HCT116 (cell line): ENCODE measurements around the gene YWHAQ. TPM values are rescaled to one million over a fixed set of nuclear protein-coding genes. Genes with fewer than 3 reads are reported as not detected.
"Not testable (repeated sequence)": the region's sequence is repeated elsewhere in the genome, so short reads cannot be mapped to it uniquely, and the experiment has no call there.

Source experiments
- ATAC-seq: fragments of 200-7000 bp; cut with Tn5 transposase; 2 replicates; pipeline ENCODE4 v1.9.1; 2020; ENCODE audit warnings: mild to moderate bottlenecking, moderate library complexity
- BruUV-seq: library from RNA; stranded (reverse); fragments of 400-500 nt; replicated peaks from 2 replicates; lab custom pipeline; 2021; lab: Mats Ljungman, UMichigan
- CTCF ChIA-PET: fragments of 300-600 bp; sonication (Branson Sonifier 250); formaldehyde crosslinking; loops from one replicate; lab custom pipeline; 2021; ENCODE audit warnings: antibody characterized with exemption; lab: Charles Lee
- POLR2A ChIA-PET: fragments of 300-600, 350-600 bp; sonication (Branson Sonifier 250); formaldehyde crosslinking; loops from one replicate; lab custom pipeline; 2021; ENCODE audit warnings: antibody characterized with exemption; lab: Charles Lee
- RAD21 ChIA-PET, 2 experiments: fragments of 300-600 bp; sonication (Branson Sonifier 250); formaldehyde crosslinking; loops; one replicate each; lab custom pipeline; 2023; ENCODE audit warnings: low total read pairs in 2 of 2; ENCODE audit not compliant: uncharacterized antibody in 2 of 2, unreplicated experiment in 2 of 2, low non-redundant PET in 1 of 2; lab: Charles Lee
- DNase-seq: peaks from one replicate; pipeline ENCODE4 v3.0.0-alpha.2; 2010; ENCODE audit warnings: low read depth, low spot score
- H2AFZ ChIP-seq: fragments of 200-600 bp; shearing (Covaris generic), sonication (generic); 2 replicates; pipeline ENCODE4 v1.6.1; 2017; ENCODE audit warnings: low read depth, mixed run types, mixed read lengths, antibody characterized with exemption, low read length; ENCODE audit not compliant: poor library complexity, severe bottlenecking
- H3K27ac ChIP-seq: 2 replicates; pipeline ENCODE4 v1.5.1; 2012; ENCODE audit warnings: low read depth, low read length
- H3K27me3 ChIP-seq: fragments of 200-600 bp; sonication (generic); 2 replicates; pipeline ENCODE4 v1.6.1; 2016; ENCODE audit warnings: mixed run types, low read length, mixed read lengths; ENCODE audit not compliant: insufficient read depth
- H3K36me3 ChIP-seq, 2 experiments: fragments of 200-500 bp in 1 of 2; fragments of 200-600 bp in 1 of 2; sonication (Bioruptor generic) in 1 of 2; sonication (generic) in 1 of 2; 2 replicates each; pipeline versions ENCODE4 v1.5.1 to v1.6.1; 2014 to 2016; ENCODE audit warnings: low read length in 2 of 2, inconsistent platforms in 1 of 2, mixed read lengths in 1 of 2, mixed run types in 1 of 2; ENCODE audit not compliant: insufficient read depth in 2 of 2, control insufficient read depth in 1 of 2
- H3K4me1 ChIP-seq, 2 experiments: fragments of 200-600 bp in 1 of 2; sonication (generic) in 1 of 2; 2 replicates each; pipeline versions ENCODE4 v1.5.1 to v1.6.1; 2012 to 2017; ENCODE audit warnings: low read length in 2 of 2, inconsistent platforms in 1 of 2, mild to moderate bottlenecking in 1 of 2, mixed read lengths in 1 of 2, mixed run types in 1 of 2, moderate library complexity in 1 of 2; ENCODE audit not compliant: insufficient read depth in 2 of 2, control insufficient read depth in 1 of 2
- H3K4me2 ChIP-seq: fragments of 200-600 bp; sonication (generic); 2 replicates; pipeline ENCODE4 v1.6.1; 2017; ENCODE audit warnings: mixed run types, low read length, mixed read lengths
- H3K4me3 ChIP-seq, 2 experiments: fragments of 200-600 bp in 1 of 2; sonication (generic) in 1 of 2; replicated peaks in 1 of 2; 2 replicates each; pipeline ENCODE4 v1.5.1; 2011 to 2016; ENCODE audit warnings: low read length in 2 of 2, control low read depth in 1 of 2, low read depth in 1 of 2, mild to moderate bottlenecking in 1 of 2, mixed read lengths in 1 of 2, mixed run types in 1 of 2
- H3K79me2 ChIP-seq: fragments of 200-600 bp; sonication (generic); 2 replicates; pipeline ENCODE4 v1.6.1; 2017; ENCODE audit warnings: mild to moderate bottlenecking, mixed run types, low read length, moderate library complexity, mixed read lengths; ENCODE audit not compliant: insufficient read depth
- H3K9ac ChIP-seq: fragments of 200-600 bp; sonication (generic); 2 replicates; pipeline ENCODE4 v1.6.1; 2016; ENCODE audit warnings: low read length, mixed read lengths
- H3K9me2 ChIP-seq: fragments of 200-600 bp; sonication (generic), shearing (Covaris generic); 2 replicates; pipeline ENCODE4 v1.6.1; 2017; ENCODE audit warnings: mixed run types, mild to moderate bottlenecking, moderate library complexity; ENCODE audit not compliant: insufficient read depth
- H3K9me3 ChIP-seq, 2 experiments: fragments of 200-500 bp in 1 of 2; fragments of 200-600 bp in 1 of 2; sonication (Bioruptor generic) in 1 of 2; sonication (generic) in 1 of 2; 2 replicates each; pipeline ENCODE4 v1.6.1; 2014 to 2017; ENCODE audit warnings: low read length in 2 of 2, mixed read lengths in 2 of 2, inconsistent platforms in 1 of 2, low read depth in 1 of 2, mild to moderate bottlenecking in 1 of 2, mixed run types in 1 of 2, moderate library complexity in 1 of 2; ENCODE audit not compliant: control insufficient read depth in 1 of 2, insufficient read depth in 1 of 2
- H4K20me1 ChIP-seq: fragments of 200-600 bp; sonication (generic), shearing (Covaris generic); 2 replicates; pipeline ENCODE4 v1.6.1; 2017; ENCODE audit warnings: mixed run types, mild to moderate bottlenecking, moderate library complexity; ENCODE audit not compliant: insufficient read depth
- CBX3 ChIP-seq: IDR thresholded peaks from 2 replicates; pipeline ENCODE4 v1.6.1; 2012; ENCODE audit warnings: low read depth
- CEBPB ChIP-seq: IDR thresholded peaks from 2 replicates; pipeline ENCODE4 v1.6.1; 2012; ENCODE audit warnings: low read depth
- EGR1 ChIP-seq: IDR thresholded peaks from 2 replicates; pipeline ENCODE4 v1.6.1; 2012; ENCODE audit warnings: low read depth
- EZH2phosphoT487 ChIP-seq: fragments of 200-600 bp; IDR thresholded peaks from 2 replicates; pipeline ENCODE4 v1.6.1; 2018; ENCODE audit warnings: antibody characterized with exemption, borderline replicate concordance
- POLR2A ChIP-seq: IDR thresholded peaks from 2 replicates; pipeline ENCODE4 v1.7.0; 2011; ENCODE audit warnings: borderline replicate concordance; ENCODE audit not compliant: insufficient read depth, insufficient read length; ENCODE audit errors: extremely low read depth
- SP1 ChIP-seq: IDR thresholded peaks from 2 replicates; pipeline ENCODE4 v1.6.1; 2012; ENCODE audit warnings: low read depth
- TCF7L2 ChIP-seq: IDR thresholded peaks from 2 replicates; pipeline ENCODE4 v1.7.0; 2011; ENCODE audit warnings: borderline replicate concordance, inconsistent platforms; ENCODE audit not compliant: insufficient read depth, insufficient read length; ENCODE audit errors: extremely low read depth
- ZFX ChIP-seq: fragments of 450-650 bp; IDR thresholded peaks from 2 replicates; pipeline ENCODE4 v1.6.1; 2017
- intact Hi-C: fragments of 100-400 bp; cut with micrococcal nuclease; formaldehyde crosslinking; loops from 2 replicates; pipeline ENCODE4 v1.10.0; 2022
- total RNA-seq: library from RNA; stranded (reverse); gene quantifications from one replicate; pipeline ENCODE4 v1.2.1, GENCODE V29; 2021; ENCODE audit not compliant: unreplicated experiment

The YWHAQ gene
- total RNA-seq, 1 experiment from 2014 or later = 365 TPM

DNA sequence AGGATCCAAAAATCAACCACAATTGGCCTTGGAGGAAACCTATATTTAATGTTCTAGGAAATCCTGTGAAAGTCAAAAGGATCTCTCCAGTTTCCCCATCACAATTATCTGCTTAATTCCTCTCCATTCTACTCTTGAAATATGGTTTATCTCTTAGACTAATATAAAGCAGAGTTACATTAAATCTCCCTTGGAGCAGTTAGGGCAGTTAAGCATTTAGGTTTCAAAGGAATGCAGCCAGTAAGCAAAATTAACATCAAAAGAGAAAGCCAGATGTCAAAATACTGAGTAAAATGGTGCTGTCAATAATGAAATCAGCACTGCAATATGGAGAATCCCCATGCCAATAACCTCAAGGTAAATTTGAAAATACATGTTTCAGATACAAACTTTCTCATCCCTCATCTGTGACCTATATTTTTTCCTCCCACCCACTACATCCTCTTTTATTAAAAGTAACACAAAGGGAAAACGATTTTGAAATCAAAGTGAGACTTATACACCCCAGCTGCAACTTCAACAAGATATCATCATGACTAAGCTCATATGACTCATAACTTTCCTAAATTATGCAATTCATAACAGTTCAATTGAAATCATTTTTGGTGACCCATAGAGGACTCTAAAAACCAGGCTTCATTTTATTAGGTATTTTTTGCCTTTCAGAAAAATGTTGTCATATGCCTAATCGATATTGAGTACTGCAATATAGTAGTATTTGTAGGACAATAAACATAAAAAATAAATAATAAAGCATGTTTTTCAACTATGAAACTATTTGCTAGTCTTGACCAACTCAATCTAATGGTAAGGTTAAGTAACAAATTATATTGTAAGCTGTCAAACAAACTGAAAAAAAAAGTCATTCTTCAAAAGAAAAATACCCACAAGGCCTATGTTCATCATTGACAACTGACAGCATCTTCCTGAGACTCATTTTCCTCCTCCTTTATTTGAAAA lies 78.3 kb downstream of the YWHAQ start (continued):
- TF ChIP-seq EGR1 (peak; percentile 62; the same call in 1 of the 2 replicates), CEBPB (peak; percentile 99), POLR2A (no peak), CBX3 (peak; percentile 71; the same call in 1 of the 2 replicates)
- TF ChIP-seq, all 23 proteins: peak for 11

DNA sequence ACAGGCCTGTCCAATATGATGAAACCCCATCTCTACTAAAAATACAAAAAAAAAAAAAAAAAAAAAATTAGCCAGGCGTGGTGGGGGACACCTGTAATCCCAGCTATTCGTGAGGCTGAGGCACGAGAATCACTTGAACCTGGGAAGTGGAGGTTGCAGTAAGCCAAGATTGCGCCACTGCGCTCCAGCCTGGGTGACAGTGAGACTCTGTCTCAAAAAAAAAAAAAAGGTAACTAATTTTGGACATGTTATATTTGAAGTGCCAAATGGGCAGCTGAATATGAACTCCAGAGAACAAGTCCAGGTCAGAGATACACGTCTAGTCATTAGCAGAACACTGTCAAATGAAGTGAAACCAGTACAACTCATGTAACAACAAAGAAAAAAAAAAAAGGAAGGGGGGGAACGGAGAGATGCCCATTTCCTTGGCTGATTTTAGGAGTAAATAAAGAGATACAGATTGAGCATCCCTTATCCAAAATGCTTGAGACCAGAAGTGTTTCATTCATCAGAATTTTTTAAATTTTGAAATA lies 79.9 kb downstream of the YWHAQ start:
- H3K36me3 ChIP-seq, H3K9me2 ChIP-seq, H3K27ac ChIP-seq, H3K4me2 ChIP-seq, ATAC-seq, POLR2A ChIA-PET, H3K9ac ChIP-seq, H3K27me3 ChIP-seq, H3K4me3 ChIP-seq, RAD21 ChIA-PET, DNase-seq, H2AFZ ChIP-seq, CTCF ChIA-PET, H3K9me3 ChIP-seq, BruUV-seq: not testable (repeated sequence)
- H4K20me1 ChIP-seq = peaks cover 14% of the 10 kb centered on the region; the same call in 1 of the 2 replicates
- peaks cover 93% of the 10 kb centered on the region for H3K79me2 ChIP-seq
- H3K4me1 ChIP-seq = peaks cover 21 to 31% of the 10 kb centered on the region in 2 experiments
- intact Hi-C loops = loop anchor here (10.0 kb wide), 1 partner anchor 494 kb away; the partner anchor contains the start of gene KLF11

DNA sequence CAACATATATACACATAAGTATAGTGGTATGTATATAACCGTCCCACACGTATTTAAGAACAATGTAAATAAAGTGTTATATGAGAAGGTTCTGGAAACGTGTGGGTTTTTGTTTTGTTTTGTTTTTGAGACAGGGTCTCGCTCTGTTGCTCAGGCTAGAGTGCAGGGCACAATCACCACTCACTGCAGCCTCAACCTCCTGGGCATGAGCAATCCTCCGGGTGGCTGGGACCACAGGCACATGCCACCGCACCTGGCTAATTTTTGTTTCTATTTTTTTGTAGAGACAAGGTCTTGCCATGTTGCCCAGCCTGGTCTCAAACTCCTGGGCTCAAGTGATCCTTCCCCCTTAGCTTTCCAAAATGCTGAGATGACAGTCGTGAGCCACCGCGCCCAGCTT lies 81.4 kb downstream of the YWHAQ start:
- H3K9me2 ChIP-seq = no peaks in the 10 kb centered on the region
- no peaks in the 10 kb centered on the region for H3K27me3 ChIP-seq
- peaks cover 14% of the 10 kb centered on the region; the same call in 1 of the 2 replicates for H4K20me1 ChIP-seq
- no peaks in the 10 kb centered on the region for H3K9me3 ChIP-seq
- H3K4me2 ChIP-seq = no peak overlapping the region
- H3K27ac ChIP-seq = no peak overlapping the region
- DNase-seq (no peak), ATAC-seq (no peak)
- intact Hi-C loops = no loop called here
- RAD21 ChIA-PET = no interaction called here
- no TSS peak for BruUV-seq
- no peak overlapping the region for H3K9ac ChIP-seq
- H2AFZ ChIP-seq = no peak overlapping the region
- H3K79me2 ChIP-seq = peaks cover 97% of the 10 kb centered on the region
- H3K36me3 ChIP-seq = no peaks in the 10 kb centered on the region
- POLR2A ChIA-PET = no interaction called here
- no peak overlapping the region for H3K4me3 ChIP-seq
- peaks cover 20 to 27% of the 10 kb centered on the region in 2 experiments for H3K4me1 ChIP-seq
- CTCF ChIA-PET = no interaction called here
- TF ChIP-seq TCF7L2 (no peak), SP1 (no peak), EGR1 (no peak), ZFX (no peak), CBX3 (no peak), EZH2phosphoT487 (no peak), POLR2A (no peak)
